Osteoblast (primary cell): ENCODE measurements around the gene SREK1IP1. TPM values are rescaled to one million over a fixed set of nuclear protein-coding genes. Genes with fewer than 3 reads are reported as not detected.
A peak's percentile ranks its signal among the peaks of the same experiment; 100 is the strongest.

Experiments used
- DNase-seq: peaks from one replicate; pipeline ENCODE4 v3.0.0; 2011; ENCODE audit warnings: low spot score, mixed read lengths; ENCODE audit not compliant: insufficient read length; ENCODE audit errors: missing footprints
- H2AFZ ChIP-seq: 2 replicates; pipeline ENCODE4 v1.6.0; 2011; ENCODE audit warnings: mild to moderate bottlenecking, low read length
- H3K27ac ChIP-seq: 2 replicates; pipeline ENCODE4 v1.5.1; 2011; ENCODE audit warnings: mild to moderate bottlenecking, low read depth, low read length, moderate library complexity
- H3K27me3 ChIP-seq: 2 replicates; pipeline ENCODE4 v1.6.0; 2012; ENCODE audit warnings: mild to moderate bottlenecking, control low read depth, inconsistent platforms, low read length, moderate library complexity; ENCODE audit not compliant: insufficient read depth
- H3K36me3 ChIP-seq: 2 replicates; pipeline ENCODE4 v1.5.1; 2011; ENCODE audit warnings: mild to moderate bottlenecking, low read length, control low read depth, moderate library complexity; ENCODE audit not compliant: insufficient read depth
- H3K4me1 ChIP-seq: 2 replicates; pipeline ENCODE4 v1.5.1; 2011; ENCODE audit warnings: mild to moderate bottlenecking, low read length, control low read depth, moderate library complexity; ENCODE audit not compliant: insufficient read depth
- H3K4me2 ChIP-seq: 2 replicates; pipeline ENCODE4 v1.6.0; 2011; ENCODE audit warnings: mild to moderate bottlenecking, low read length; ENCODE audit not compliant: insufficient read depth
- H3K4me3 ChIP-seq: fragments of 200-600 bp; sonication (generic); 3 replicates; pipeline ENCODE4 v1.5.1; 2012; ENCODE audit warnings: mild to moderate bottlenecking, low read length, inconsistent platforms; ENCODE audit not compliant: insufficient read depth
- H3K79me2 ChIP-seq: 2 replicates; pipeline ENCODE4 v1.6.0; 2012; ENCODE audit warnings: mild to moderate bottlenecking, low read length, control low read depth, inconsistent platforms; ENCODE audit not compliant: insufficient read depth
- H3K9me3 ChIP-seq: 2 replicates; pipeline ENCODE4 v1.5.1; 2011; ENCODE audit warnings: low read depth, low read length, control low read depth
- H4K20me1 ChIP-seq: 2 replicates; pipeline ENCODE4 v1.6.0; 2012; ENCODE audit warnings: mild to moderate bottlenecking, low read length, control low read depth; ENCODE audit not compliant: insufficient read depth
- total RNA-seq: library from RNA; depleted of rRNA; stranded (reverse); fragments of >200 nt; gene quantifications from 2 replicates; pipeline ENCODE4 v1.2.3, GENCODE V29; 2012
- TF ChIP-seq, protein P1 (sequence below): IDR thresholded peaks from 2 replicates; pipeline ENCODE4 v1.5.1; 2011; ENCODE audit warnings: mild to moderate bottlenecking, low read depth, low read length, moderate library complexity; ENCODE audit errors: extremely low read depth

The SREK1IP1 gene
- total RNA-seq, 1 donor, result 9.4 TPM

DNA sequence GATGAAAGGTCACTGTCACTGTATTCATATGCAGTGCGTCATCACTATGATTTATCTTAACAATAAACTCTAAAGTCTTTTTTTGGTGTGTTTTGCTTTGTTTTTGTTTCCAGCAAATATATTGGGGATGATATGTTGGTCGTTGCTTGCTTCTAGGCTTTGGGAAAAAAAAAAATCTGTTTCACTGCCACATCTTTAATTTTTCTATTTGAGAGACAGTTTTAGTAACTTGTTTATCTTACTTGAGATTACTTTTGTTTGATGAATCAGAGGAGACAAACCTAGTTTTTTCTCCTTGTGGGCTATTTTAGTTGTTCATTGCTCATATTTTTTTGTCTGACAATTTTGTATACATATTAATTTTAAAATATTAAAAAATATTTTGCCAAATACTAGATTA, 19.7 kb upstream of the SREK1IP1 start:
- Histone ChIP-seq H4K20me1 (no peaks in the 10 kb centered on the region), H3K27me3 (no peaks in the 10 kb centered on the region), H3K4me3 (no peak overlapping the region), H3K27ac (no peak overlapping the region), H3K9me3 (no peaks in the 10 kb centered on the region), H3K4me2 (no peak overlapping the region), H3K36me3 (no peaks in the 10 kb centered on the region), H2AFZ (no peak overlapping the region), H3K4me1 (peaks cover 18% of the 10 kb centered on the region), H3K79me2 (no peaks in the 10 kb centered on the region)
- TF ChIP-seq, protein P1, sequence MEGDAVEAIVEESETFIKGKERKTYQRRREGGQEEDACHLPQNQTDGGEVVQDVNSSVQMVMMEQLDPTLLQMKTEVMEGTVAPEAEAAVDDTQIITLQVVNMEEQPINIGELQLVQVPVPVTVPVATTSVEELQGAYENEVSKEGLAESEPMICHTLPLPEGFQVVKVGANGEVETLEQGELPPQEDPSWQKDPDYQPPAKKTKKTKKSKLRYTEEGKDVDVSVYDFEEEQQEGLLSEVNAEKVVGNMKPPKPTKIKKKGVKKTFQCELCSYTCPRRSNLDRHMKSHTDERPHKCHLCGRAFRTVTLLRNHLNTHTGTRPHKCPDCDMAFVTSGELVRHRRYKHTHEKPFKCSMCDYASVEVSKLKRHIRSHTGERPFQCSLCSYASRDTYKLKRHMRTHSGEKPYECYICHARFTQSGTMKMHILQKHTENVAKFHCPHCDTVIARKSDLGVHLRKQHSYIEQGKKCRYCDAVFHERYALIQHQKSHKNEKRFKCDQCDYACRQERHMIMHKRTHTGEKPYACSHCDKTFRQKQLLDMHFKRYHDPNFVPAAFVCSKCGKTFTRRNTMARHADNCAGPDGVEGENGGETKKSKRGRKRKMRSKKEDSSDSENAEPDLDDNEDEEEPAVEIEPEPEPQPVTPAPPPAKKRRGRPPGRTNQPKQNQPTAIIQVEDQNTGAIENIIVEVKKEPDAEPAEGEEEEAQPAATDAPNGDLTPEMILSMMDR, result no peak
- DNase-seq, result no peak

DNA sequence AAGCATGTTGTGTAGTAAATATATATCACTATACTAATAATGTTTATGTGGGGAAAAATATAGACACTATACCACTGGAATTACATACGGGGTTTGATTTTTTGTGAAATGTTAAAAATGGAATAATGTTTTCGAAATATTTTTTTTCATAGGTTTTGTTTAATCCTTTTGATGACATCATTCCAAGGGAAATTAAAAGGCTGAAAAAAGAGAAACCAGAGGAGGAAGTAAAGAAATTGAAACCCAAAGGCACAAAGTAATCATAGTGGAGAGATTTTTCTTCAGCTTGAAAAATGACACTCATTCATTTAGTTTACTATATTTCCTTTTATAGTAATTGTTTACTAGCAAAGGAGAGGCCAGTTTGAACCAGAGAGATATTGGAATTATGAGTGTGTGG, 17.9 kb upstream of the SREK1IP1 start:
- H3K36me3 ChIP-seq, result no peaks in the 10 kb centered on the region
- no peak for DNase-seq
- peaks cover 2% of the 10 kb centered on the region for H3K79me2 ChIP-seq
- no peak overlapping the region for H3K4me3 ChIP-seq
- H3K4me2 ChIP-seq, result no peak overlapping the region
- no peak overlapping the region for H2AFZ ChIP-seq
- H3K27me3 ChIP-seq, result no peaks in the 10 kb centered on the region
- no peaks in the 10 kb centered on the region for H3K9me3 ChIP-seq
- H3K4me1 ChIP-seq, result peaks cover 18% of the 10 kb centered on the region
- H4K20me1 ChIP-seq, result no peaks in the 10 kb centered on the region
- H3K27ac ChIP-seq, result no peak overlapping the region
- TF ChIP-seq, protein P1, result no peak

DNA sequence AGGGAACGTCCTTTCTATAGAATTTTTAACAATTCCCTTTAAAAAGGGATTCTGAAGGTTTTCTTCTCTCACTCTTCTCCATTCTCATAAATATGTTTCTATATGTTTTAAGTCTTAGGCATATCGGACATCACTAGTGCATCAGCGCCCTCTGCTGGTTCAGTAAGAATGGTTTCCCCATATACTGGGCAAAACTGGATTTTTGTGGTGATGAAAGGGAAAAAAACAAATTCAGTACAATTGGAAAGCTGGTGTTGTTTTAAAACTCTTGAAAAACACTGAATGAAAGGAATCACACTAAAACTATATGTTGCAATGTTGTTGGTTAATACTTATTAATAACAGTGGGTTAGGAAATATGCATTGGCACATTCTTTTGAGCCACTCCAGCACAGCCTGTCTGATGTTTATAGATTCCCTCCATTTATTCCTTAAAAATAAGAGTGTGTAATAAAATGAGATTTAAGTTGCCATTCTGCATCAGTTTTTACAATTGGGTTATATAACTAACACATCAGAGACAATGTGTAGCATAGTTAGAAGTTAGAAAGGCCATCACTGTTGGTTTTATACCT, 16.0 kb upstream of the SREK1IP1 start:
- no peak overlapping the region for H2AFZ ChIP-seq
- TF ChIP-seq, protein P1, result peak; percentile 85
- peaks cover 3% of the 10 kb centered on the region for H3K79me2 ChIP-seq
- no peak overlapping the region for H3K4me2 ChIP-seq
- peak overlapping the region; percentile 15 for H3K27ac ChIP-seq
- no peaks in the 10 kb centered on the region for H3K9me3 ChIP-seq
- H3K36me3 ChIP-seq, result no peaks in the 10 kb centered on the region
- H3K4me1 ChIP-seq, result peaks cover 8% of the 10 kb centered on the region
- H3K4me3 ChIP-seq, result no peak overlapping the region
- DNase-seq, result no peak
- no peaks in the 10 kb centered on the region for H3K27me3 ChIP-seq
- H4K20me1 ChIP-seq, result no peaks in the 10 kb centered on the region

DNA sequence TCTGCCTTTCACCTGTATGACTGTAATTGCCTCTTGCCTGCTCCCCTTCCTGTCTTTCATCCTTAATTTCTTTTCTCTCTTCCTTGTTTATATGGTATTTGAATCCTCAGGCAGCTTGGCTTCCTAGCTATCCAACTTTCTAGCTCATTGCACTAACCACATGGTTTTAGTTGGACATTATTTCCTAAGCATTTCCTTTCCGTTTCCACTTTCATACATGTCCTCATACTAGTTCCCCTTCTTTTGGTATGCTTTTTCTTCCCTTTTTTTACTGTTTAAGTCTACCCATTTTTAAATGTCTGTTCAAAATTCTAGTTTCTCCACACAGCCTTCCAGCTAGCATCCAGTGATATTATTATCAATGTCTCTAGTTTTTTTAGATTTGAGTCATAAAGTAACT, 6.8 kb upstream of the SREK1IP1 start:
- no peak for DNase-seq
- H3K4me2 ChIP-seq, result no peak overlapping the region
- H3K27ac ChIP-seq, result no peak overlapping the region
- H3K4me1 ChIP-seq, result peaks cover under 1% of the 10 kb centered on the region
- H3K36me3 ChIP-seq, result no peaks in the 10 kb centered on the region
- H4K20me1 ChIP-seq, result no peaks in the 10 kb centered on the region
- H2AFZ ChIP-seq, result no peak overlapping the region
- H3K4me3 ChIP-seq, result no peak overlapping the region
- no peaks in the 10 kb centered on the region for H3K27me3 ChIP-seq
- TF ChIP-seq, protein P1, result no peak
- no peaks in the 10 kb centered on the region for H3K9me3 ChIP-seq
- peaks cover 28% of the 10 kb centered on the region for H3K79me2 ChIP-seq
